Measurements from ENCODE around the gene CHFR. TPM values are rescaled to one million over a fixed set of nuclear protein-coding genes. Genes with fewer than 3 reads are reported as not detected.

Gene CHFR
- total RNA-seq, 1 donor from 2014 or later: 90.7 TPM

GRCh38 chr12:132842449-132843045 is 44.9 kb downstream of the CHFR start:
- H3K27me3 Mint-ChIP-seq (ENCODE audit: unreplicated experiment): peaks cover 9% of the 10 kb centered on the region
- no peaks in the 10 kb centered on the region for H3K4me1 Mint-ChIP-seq (ENCODE audit: low read depth, unreplicated experiment)
- peaks cover 2% of the 10 kb centered on the region for H3K9me3 Mint-ChIP-seq (ENCODE audit: unreplicated experiment)
- H3K4me3 Mint-ChIP-seq (ENCODE audit: unreplicated experiment): no peak overlapping the region
- no peak overlapping the region for H3K27ac Mint-ChIP-seq (ENCODE audit: unreplicated experiment)
- TF ChIP-seq CTCF (IDR thresholded peaks at IDR 0.05; ENCODE audit: partially characterized antibody, unreplicated experiment): no peak
- H3K36me3 Mint-ChIP-seq (ENCODE audit: unreplicated experiment): no peaks in the 10 kb centered on the region
- no peak for DNase-seq

- peaks cover 5% of the 10 kb centered on the region for H3K9me3 Mint-ChIP-seq (ENCODE audit: unreplicated experiment)
- H3K36me3 Mint-ChIP-seq (ENCODE audit: unreplicated experiment): no peaks in the 10 kb centered on the region
- no peak for DNase-seq
- no peak overlapping the region for H3K4me3 Mint-ChIP-seq (ENCODE audit: unreplicated experiment)
- peaks cover 7% of the 10 kb centered on the region for H3K27me3 Mint-ChIP-seq (ENCODE audit: unreplicated experiment)
- no peak overlapping the region for H3K27ac Mint-ChIP-seq (ENCODE audit: unreplicated experiment)
- peaks cover 9% of the 10 kb centered on the region for H3K4me1 Mint-ChIP-seq (ENCODE audit: low read depth, unreplicated experiment)
- no peak for TF ChIP-seq CTCF (IDR thresholded peaks at IDR 0.05; ENCODE audit: partially characterized antibody, unreplicated experiment)
Observed at GRCh38 chr12:132841151-132841550, 46.3 kb downstream of the CHFR start.

DNA sequence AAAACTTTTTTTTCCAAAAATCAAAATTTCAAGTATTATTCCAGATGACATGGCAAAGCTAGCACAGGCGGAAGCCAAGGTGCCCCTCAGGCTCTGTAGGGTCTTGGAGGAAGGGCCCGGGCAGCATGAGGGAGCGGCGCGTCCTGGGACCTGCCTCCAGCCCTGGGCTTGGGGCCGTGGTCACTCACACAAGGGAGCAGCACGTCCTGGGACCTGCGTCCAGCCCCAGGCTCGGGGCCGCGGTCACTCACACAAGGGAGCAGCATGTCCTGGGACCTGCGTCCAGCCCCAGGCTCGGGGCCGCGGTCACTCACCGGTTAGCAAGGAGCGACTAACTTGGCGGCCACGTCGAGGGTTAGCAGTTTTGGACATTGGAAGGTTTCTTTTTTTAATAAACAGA is 46.9 kb downstream of the CHFR start:
- H3K27ac Mint-ChIP-seq (ENCODE audit: unreplicated experiment): no peak overlapping the region
- H3K36me3 Mint-ChIP-seq (ENCODE audit: unreplicated experiment): no peaks in the 10 kb centered on the region
- no peak for DNase-seq
- no peak overlapping the region for H3K4me3 Mint-ChIP-seq (ENCODE audit: unreplicated experiment)
- H3K9me3 Mint-ChIP-seq (ENCODE audit: unreplicated experiment): peaks cover 5% of the 10 kb centered on the region
- H3K4me1 Mint-ChIP-seq (ENCODE audit: low read depth, unreplicated experiment): peaks cover 9% of the 10 kb centered on the region
- no peak for TF ChIP-seq CTCF (IDR thresholded peaks at IDR 0.05; ENCODE audit: partially characterized antibody, unreplicated experiment)
- peaks cover 7% of the 10 kb centered on the region for H3K27me3 Mint-ChIP-seq (ENCODE audit: unreplicated experiment)

GRCh38 chr12:132839558-132840235 is 47.7 kb downstream of the CHFR start:
- no peak for DNase-seq
- no peak overlapping the region for H3K4me3 Mint-ChIP-seq (ENCODE audit: unreplicated experiment)
- H3K27me3 Mint-ChIP-seq (ENCODE audit: unreplicated experiment): peaks cover 7% of the 10 kb centered on the region
- H3K27ac Mint-ChIP-seq (ENCODE audit: unreplicated experiment): no peak overlapping the region
- H3K9me3 Mint-ChIP-seq (ENCODE audit: unreplicated experiment): peaks cover 5% of the 10 kb centered on the region
- no peak for TF ChIP-seq CTCF (IDR thresholded peaks at IDR 0.05; ENCODE audit: partially characterized antibody, unreplicated experiment)
- H3K4me1 Mint-ChIP-seq (ENCODE audit: low read depth, unreplicated experiment): peaks cover 9% of the 10 kb centered on the region
- H3K36me3 Mint-ChIP-seq (ENCODE audit: unreplicated experiment): no peaks in the 10 kb centered on the region

DNA sequence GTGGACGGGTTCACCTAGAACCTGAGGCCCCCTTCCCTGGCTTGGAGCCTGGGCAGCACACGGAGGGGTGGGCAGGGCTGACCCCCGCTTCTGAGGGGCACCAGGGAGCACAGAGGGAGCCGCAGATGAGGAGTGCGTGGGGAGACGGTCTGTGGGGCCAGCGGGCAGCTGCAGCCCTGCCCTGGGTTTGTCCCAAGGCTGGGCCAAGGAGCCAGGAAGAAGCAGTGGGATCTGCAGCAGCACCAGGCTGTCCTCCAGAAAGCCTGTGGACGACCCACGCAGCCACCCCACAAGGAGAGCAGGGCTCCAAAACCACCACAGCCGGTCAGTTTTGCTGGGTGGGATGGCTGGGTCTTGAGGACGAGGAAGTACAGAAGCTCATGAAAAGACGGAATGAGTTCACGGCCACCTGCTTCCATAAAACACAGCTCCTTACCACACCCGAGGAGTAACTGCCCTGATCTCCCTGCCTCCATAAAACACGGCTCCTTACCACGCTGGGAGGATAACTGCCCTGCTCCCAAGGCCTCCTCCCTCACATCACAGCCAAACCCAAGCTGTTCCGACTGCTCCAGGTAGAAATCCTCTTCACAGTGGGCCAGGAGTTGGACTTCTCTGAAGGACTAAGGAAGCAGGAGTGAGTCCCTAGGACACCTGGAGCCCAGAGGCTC is 48.9 kb downstream of the CHFR start:
- TF ChIP-seq CTCF (IDR thresholded peaks at IDR 0.05; ENCODE audit: partially characterized antibody, unreplicated experiment): no peak
- no peak for DNase-seq
- Mint-ChIP-seq H3K36me3 (ENCODE audit: unreplicated experiment) (no peaks in the 10 kb centered on the region), H3K27me3 (ENCODE audit: unreplicated experiment) (peaks cover 7% of the 10 kb centered on the region), H3K27ac (ENCODE audit: unreplicated experiment) (peak overlapping the region; percentile 44), H3K4me3 (ENCODE audit: unreplicated experiment) (no peak overlapping the region), H3K4me1 (ENCODE audit: low read depth, unreplicated experiment) (peaks cover 9% of the 10 kb centered on the region), H3K9me3 (ENCODE audit: unreplicated experiment) (peaks cover 5% of the 10 kb centered on the region)
